Measurements from ENCODE around the gene FSCN2.

FSCN2 gene

GRCh38 chr17:81552244-81553017 lies 24.3 kb downstream of the FSCN2 start, which contains the start of gene FAAP100:
Gene FAAP100 (minus strand): TSS chr17:81552353. CDS start chr17:81552330, 23 bp downstream.
- no peak for TF ChIP-seq CTCF (IDR thresholded peaks at IDR 0.05; ENCODE audit: borderline replicate concordance, control extremely low read depth, extremely low read depth, insufficient read depth, missing control alignments)
- in situ Hi-C loops (cut with MboI; ENCODE audit: low sequenced_read_pairs, unreplicated experiment), result no loop called here
- peak; percentile 96 for DNase-seq (ENCODE audit: low spot score)

- DNase-seq (ENCODE audit: low spot score), result peak; percentile 88
- in situ Hi-C loops (cut with MboI; ENCODE audit: low sequenced_read_pairs, unreplicated experiment), result no loop called here
These were observed 24.9 kb downstream of the FSCN2 start for GRCh38 chr17:81553018-81553615.

GRCh38 chr17:81553616-81554181 lies 25.5 kb downstream of the FSCN2 start:
- DNase-seq (ENCODE audit: low spot score), result no peak
- in situ Hi-C loops (cut with MboI; ENCODE audit: low sequenced_read_pairs, unreplicated experiment), result no loop called here
- no peak for TF ChIP-seq CTCF (IDR thresholded peaks at IDR 0.05; ENCODE audit: borderline replicate concordance, control extremely low read depth, extremely low read depth, insufficient read depth, missing control alignments)

More at GRCh38 chr17:81553018-81553615, 24.9 kb downstream of the FSCN2 start:
- peak; percentile 10 for TF ChIP-seq CTCF (IDR thresholded peaks at IDR 0.05; ENCODE audit: borderline replicate concordance, control extremely low read depth, extremely low read depth, insufficient read depth, missing control alignments)

GRCh38 chr17:81556175-81556691 lies 28.1 kb downstream of the FSCN2 start:
- DNase-seq (ENCODE audit: low spot score), result no peak
- TF ChIP-seq CTCF (IDR thresholded peaks at IDR 0.05; ENCODE audit: borderline replicate concordance, control extremely low read depth, extremely low read depth, insufficient read depth, missing control alignments), result no peak
- in situ Hi-C loops (cut with MboI; ENCODE audit: low sequenced_read_pairs, unreplicated experiment), result no loop called here

- no peak for DNase-seq (ENCODE audit: low spot score)
- in situ Hi-C loops (cut with MboI; ENCODE audit: low sequenced_read_pairs, unreplicated experiment), result no loop called here
- TF ChIP-seq CTCF (IDR thresholded peaks at IDR 0.05; ENCODE audit: borderline replicate concordance, control extremely low read depth, extremely low read depth, insufficient read depth, missing control alignments), result no peak
These were observed 28.7 kb downstream of the FSCN2 start for GRCh38 chr17:81556863-81557262.

- in situ Hi-C loops (cut with MboI; ENCODE audit: low sequenced_read_pairs, unreplicated experiment), result no loop called here
- TF ChIP-seq CTCF (IDR thresholded peaks at IDR 0.05; ENCODE audit: borderline replicate concordance, control extremely low read depth, extremely low read depth, insufficient read depth, missing control alignments), result no peak
These were observed 29.3 kb downstream of the FSCN2 start for GRCh38 chr17:81557276-81558114.

More at GRCh38 chr17:81557276-81558114, 29.3 kb downstream of the FSCN2 start:
- no peak for DNase-seq (ENCODE audit: low spot score)
